HEK293T (cell line): Measurements from ENCODE around the gene HPS5.

ENCODE experiments used
- CTCF ChIA-PET: fragments of 350-600 bp; formaldehyde crosslinking; extraction: SDS; loops from one replicate; lab custom pipeline; 2021; ENCODE audit warnings: antibody characterized with exemption, inconsistent platforms; lab: Yijun Ruan, JAX
- POLR2A ChIA-PET: fragments of 350-600 bp; formaldehyde crosslinking; extraction: SDS; loops from one replicate; lab custom pipeline; 2020; ENCODE audit warnings: antibody characterized with exemption, inconsistent platforms; lab: Yijun Ruan, JAX
- DNase-seq: peaks from one replicate; pipeline ENCODE4 v3.0.0; 2012; ENCODE audit warnings: mixed read lengths; ENCODE audit errors: extremely low spot score
- ARNT ChIP-seq: fragments of 450-650 bp; IDR thresholded peaks from 2 replicates; pipeline ENCODE4 v1.6.1; 2017; ENCODE audit warnings: mild to moderate bottlenecking
- BHLHE40 ChIP-seq: fragments of 450-650 bp; IDR thresholded peaks from 2 replicates; pipeline ENCODE4 v1.6.1; 2016; ENCODE audit warnings: mild to moderate bottlenecking, moderate library complexity, borderline replicate concordance
- CTBP1 ChIP-seq: fragments of 450-650 bp; IDR thresholded peaks from 2 replicates; pipeline ENCODE4 v1.6.1; 2016; ENCODE audit warnings: borderline replicate concordance
- ELF4 ChIP-seq: fragments of 450-650 bp; IDR thresholded peaks from 2 replicates; pipeline ENCODE4 v1.6.1; 2017; ENCODE audit warnings: antibody characterized with exemption
- FOXA1 ChIP-seq: fragments of 450-650 bp; IDR thresholded peaks from 2 replicates; pipeline ENCODE4 v1.6.1; 2016; ENCODE audit warnings: mild to moderate bottlenecking
- FOXK2 ChIP-seq: fragments of 450-650 bp; IDR thresholded peaks from 2 replicates; pipeline ENCODE4 v1.6.1; 2016; ENCODE audit warnings: mild to moderate bottlenecking
- FOXM1 ChIP-seq: fragments of 450-650 bp; IDR thresholded peaks from 2 replicates; pipeline ENCODE4 v1.6.1; 2017; ENCODE audit warnings: mild to moderate bottlenecking, borderline replicate concordance
- HDGF ChIP-seq: fragments of 450-650 bp; IDR thresholded peaks from 2 replicates; pipeline ENCODE4 v1.6.1; 2017; ENCODE audit warnings: antibody characterized with exemption, borderline replicate concordance
- L3MBTL2 ChIP-seq: fragments of 450-650 bp; conservative IDR thresholded peaks from 2 replicates; pipeline ENCODE4 v1.6.1; 2016; ENCODE audit warnings: mild to moderate bottlenecking
- LEF1 ChIP-seq: fragments of 450-650 bp; IDR thresholded peaks from 2 replicates; pipeline ENCODE4 v1.6.1; 2017; ENCODE audit warnings: mild to moderate bottlenecking, borderline replicate concordance
- NFRKB ChIP-seq: fragments of 450-650 bp; IDR thresholded peaks from 2 replicates; pipeline ENCODE4 v1.6.1; 2016; ENCODE audit warnings: mild to moderate bottlenecking, moderate library complexity
- SP1 ChIP-seq: fragments of 450-650 bp; IDR thresholded peaks from 2 replicates; pipeline ENCODE4 v1.6.1; 2017
- SUZ12 ChIP-seq: fragments of 450-650 bp; IDR thresholded peaks from 2 replicates; pipeline ENCODE4 v1.6.1; 2016; ENCODE audit warnings: mild to moderate bottlenecking
- TARDBP ChIP-seq: fragments of 450-650 bp; IDR thresholded peaks from 2 replicates; pipeline ENCODE4 v1.6.1; 2016
- ZNF384 ChIP-seq: fragments of 450-650 bp; IDR thresholded peaks from 2 replicates; pipeline ENCODE4 v1.6.1; 2016
- TF ChIP-seq, protein P1 (sequence below): fragments of 450-650 bp; IDR thresholded peaks from 2 replicates; pipeline ENCODE4 v1.6.1; 2016

HPS5 gene

DNA sequence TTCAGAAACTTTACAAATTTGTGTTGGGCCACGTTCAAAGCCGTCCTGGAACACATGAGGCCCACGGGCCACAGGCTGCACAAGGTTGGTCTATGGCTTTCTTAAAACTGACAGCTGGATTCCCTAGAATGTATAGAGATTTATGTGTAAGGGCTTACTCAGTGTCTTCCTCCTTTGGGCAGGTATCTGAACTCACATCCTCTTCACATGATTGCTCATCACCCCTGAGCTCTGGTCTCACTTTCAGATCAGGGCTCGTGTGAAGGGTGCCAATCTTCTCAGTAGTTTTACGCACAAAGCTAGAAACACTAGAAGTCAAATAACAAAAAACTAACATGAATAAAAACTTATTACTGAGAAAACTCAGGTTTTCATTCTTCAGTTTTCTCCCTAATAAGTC, 27.1 kb downstream of the HPS5 start:
- DNase-seq = no peak
- CTCF ChIA-PET = no interaction called here
- TF ChIP-seq TARDBP = no peak
- no peak for TF ChIP-seq SP1
- no peak for TF ChIP-seq BHLHE40
- TF ChIP-seq, protein P1, sequence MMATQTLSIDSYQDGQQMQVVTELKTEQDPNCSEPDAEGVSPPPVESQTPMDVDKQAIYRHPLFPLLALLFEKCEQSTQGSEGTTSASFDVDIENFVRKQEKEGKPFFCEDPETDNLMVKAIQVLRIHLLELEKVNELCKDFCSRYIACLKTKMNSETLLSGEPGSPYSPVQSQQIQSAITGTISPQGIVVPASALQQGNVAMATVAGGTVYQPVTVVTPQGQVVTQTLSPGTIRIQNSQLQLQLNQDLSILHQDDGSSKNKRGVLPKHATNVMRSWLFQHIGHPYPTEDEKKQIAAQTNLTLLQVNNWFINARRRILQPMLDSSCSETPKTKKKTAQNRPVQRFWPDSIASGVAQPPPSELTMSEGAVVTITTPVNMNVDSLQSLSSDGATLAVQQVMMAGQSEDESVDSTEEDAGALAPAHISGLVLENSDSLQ = no peak
- no peak for TF ChIP-seq HDGF
- no peak for TF ChIP-seq CTBP1
- no peak for TF ChIP-seq ZNF384
- no peak for TF ChIP-seq FOXM1
- TF ChIP-seq LEF1 = no peak
- TF ChIP-seq ARNT = no peak
- TF ChIP-seq SUZ12 = no peak
- no peak for TF ChIP-seq L3MBTL2
- no peak for TF ChIP-seq NFRKB
- TF ChIP-seq FOXA1 = no peak
- TF ChIP-seq ELF4 = no peak
- POLR2A ChIA-PET = no interaction called here

DNA sequence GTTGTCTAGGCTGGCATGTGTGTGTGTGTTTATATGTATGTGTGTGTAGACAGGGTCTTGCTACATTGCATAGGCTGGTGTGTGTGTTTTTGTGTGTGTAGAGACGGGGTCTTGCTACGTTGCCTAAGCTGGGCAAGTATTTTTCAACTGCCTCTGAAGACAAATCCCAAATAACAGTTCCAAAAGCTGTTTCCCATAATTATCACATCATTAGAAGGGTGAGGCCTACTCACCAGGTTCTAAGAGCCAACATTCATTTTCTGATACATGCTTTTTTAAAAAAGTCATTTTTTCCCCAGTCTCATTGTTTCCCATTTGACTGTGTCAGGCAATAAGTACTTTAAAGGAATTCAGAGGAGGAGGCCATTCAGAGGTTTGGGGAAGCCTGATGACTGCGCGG, 33.0 kb downstream of the HPS5 start:
- DNase-seq = no peak
- TF ChIP-seq TARDBP = no peak
- TF ChIP-seq HDGF = no peak
- TF ChIP-seq ELF4 = no peak
- no peak for TF ChIP-seq SUZ12
- no peak for TF ChIP-seq NFRKB
- TF ChIP-seq FOXM1 = no peak
- no peak for TF ChIP-seq CTBP1
- no peak for TF ChIP-seq FOXA1
- no peak for TF ChIP-seq BHLHE40
- no peak for TF ChIP-seq LEF1
- TF ChIP-seq FOXK2 = no peak
- no peak for TF ChIP-seq ARNT
- TF ChIP-seq, protein P1 = no peak
- no peak for TF ChIP-seq L3MBTL2
- TF ChIP-seq ZNF384 = no peak
- no peak for TF ChIP-seq SP1
- POLR2A ChIA-PET = interaction anchor here (1.3 kb wide), 1 partner anchor 33 kb away, joined by 3 read pairs; the partner anchor contains the start of gene HPS5
- CTCF ChIA-PET = no interaction called here

DNA sequence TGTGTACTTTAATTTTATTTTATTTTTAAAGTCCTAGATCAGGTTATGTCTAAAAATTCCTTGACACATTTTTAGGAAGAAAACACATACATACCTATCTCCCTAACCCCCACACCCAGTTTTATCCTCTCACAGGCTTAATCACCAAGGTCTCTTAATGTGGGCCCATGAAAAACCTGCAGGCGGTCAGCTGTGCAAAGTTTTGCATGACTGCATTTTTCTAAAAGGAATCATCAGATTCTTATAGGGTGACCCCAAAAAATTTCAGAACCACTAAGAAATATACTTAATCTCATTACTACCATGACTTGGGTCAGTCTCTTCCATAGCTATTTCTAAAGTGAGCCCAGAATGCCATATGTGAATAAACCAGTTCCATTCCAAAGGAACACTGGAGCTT, 36.1 kb downstream of the HPS5 start:
- CTCF ChIA-PET = no interaction called here
- TF ChIP-seq SUZ12 (no peak), HDGF (no peak), ARNT (no peak), CTBP1 (no peak), FOXA1 (no peak), LEF1 (no peak), ZNF384 (no peak), FOXM1 (no peak), TARDBP (no peak), FOXK2 (no peak), L3MBTL2 (no peak), ELF4 (no peak), SP1 (no peak), NFRKB (no peak)
- TF ChIP-seq, protein P1 = no peak
- POLR2A ChIA-PET = no interaction called here
- DNase-seq = no peak

DNA sequence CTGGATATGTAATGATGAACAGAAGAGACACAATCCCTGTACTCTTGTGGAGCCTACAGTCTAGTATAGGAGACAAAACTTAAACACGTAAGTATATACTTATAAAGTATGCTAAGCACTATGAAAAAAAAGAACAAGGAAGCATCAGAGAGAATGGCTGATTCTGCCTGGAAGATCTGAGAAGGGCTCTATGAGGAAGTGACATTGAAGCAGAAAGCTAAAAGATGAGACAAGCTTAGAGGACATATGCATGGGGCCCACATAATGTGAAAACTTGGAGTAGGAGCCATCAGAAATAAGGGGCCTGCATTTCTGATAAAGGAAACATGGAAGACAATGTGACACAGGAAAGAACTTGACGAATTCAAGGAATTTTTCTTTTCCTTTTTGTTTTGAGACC, 39.3 kb downstream of the HPS5 start:
- CTCF ChIA-PET = interaction anchor here (0.7 kb wide), 1 partner anchor 631 kb away, joined by 3 read pairs; no protein-coding TSS in a partner anchor
- DNase-seq = no peak
- TF ChIP-seq SUZ12 (no peak), HDGF (no peak), FOXM1 (no peak), LEF1 (no peak), SP1 (no peak), FOXA1 (no peak), ZNF384 (no peak), L3MBTL2 (no peak), ARNT (no peak), TARDBP (no peak), ELF4 (no peak), NFRKB (no peak)
- TF ChIP-seq, protein P1 = no peak
- POLR2A ChIA-PET = no interaction called here

DNA sequence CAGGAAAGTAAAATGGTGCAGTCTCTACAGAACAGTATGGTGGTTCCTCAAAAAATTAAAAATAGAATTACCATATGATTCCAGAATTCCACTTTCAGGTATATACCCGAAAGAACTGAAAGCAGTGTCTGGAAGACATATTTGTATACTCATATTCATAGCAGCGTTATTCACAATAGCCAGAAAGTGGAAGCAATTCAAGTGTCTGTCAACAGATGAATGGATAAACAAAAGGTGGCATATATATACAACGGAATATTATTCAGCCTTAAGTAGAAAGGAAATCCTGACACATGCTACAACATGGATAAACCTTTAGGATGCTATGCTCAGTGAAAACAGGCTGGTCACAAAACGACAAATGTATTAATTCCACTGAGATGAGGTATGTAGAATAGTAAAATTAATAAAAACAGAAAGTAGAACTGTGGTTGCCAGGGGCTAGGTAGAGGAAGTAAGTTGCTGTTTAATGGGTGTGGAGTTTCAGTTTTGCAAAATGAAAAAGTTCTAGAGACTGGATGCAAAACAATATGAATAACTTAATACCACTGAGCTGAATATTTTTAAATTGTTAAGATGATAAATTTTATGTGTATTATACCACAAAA, 41.4 kb downstream of the HPS5 start:
- ChIA-PET CTCF (no interaction called here), POLR2A (no interaction called here)
- TF ChIP-seq, protein P1 = no peak
- no peak for TF ChIP-seq BHLHE40
- no peak for DNase-seq
